KMS-11 (cell line): Measurements from ENCODE around the gene PPP1R1C.
"Not testable (repeated sequence)": the region's sequence is repeated elsewhere in the genome, so short reads cannot be mapped to it uniquely, and the experiment has no call there.

Experiments used
- H2AFZ ChIP-seq: fragments of 200-600 bp; sonication (generic); 2 replicates; pipeline ENCODE4 v1.6.1; 2016; ENCODE audit warnings: antibody characterized with exemption, mixed run types, low read depth
- H3K27ac ChIP-seq: fragments of 200-600 bp; sonication (generic); 2 replicates; pipeline ENCODE4 v1.6.1; 2016; ENCODE audit warnings: mild to moderate bottlenecking, mixed run types
- H3K27me3 ChIP-seq: fragments of 200-600 bp; sonication (generic); 2 replicates; pipeline ENCODE4 v1.6.1; 2017; ENCODE audit warnings: mild to moderate bottlenecking, low read depth, mixed run types, moderate library complexity; ENCODE audit not compliant: insufficient read depth
- H3K36me3 ChIP-seq: fragments of 200-600 bp; sonication (generic); 2 replicates; pipeline ENCODE4 v1.6.1; 2017; ENCODE audit warnings: mild to moderate bottlenecking, mixed run types; ENCODE audit not compliant: insufficient read depth
- H3K4me1 ChIP-seq: fragments of 200-600 bp; sonication (generic); 2 replicates; pipeline ENCODE4 v1.6.1; 2016; ENCODE audit warnings: mild to moderate bottlenecking, low read depth, mixed run types; ENCODE audit not compliant: poor library complexity, severe bottlenecking
- H3K4me2 ChIP-seq: fragments of 200-600 bp; sonication (generic); 2 replicates; pipeline ENCODE4 v1.7.0; 2016; ENCODE audit warnings: mild to moderate bottlenecking, mixed run types
- H3K4me3 ChIP-seq: fragments of 200-600 bp; sonication (generic); IDR thresholded peaks from 2 replicates; pipeline ENCODE4 v1.6.1; 2017; ENCODE audit warnings: low read depth, low read length, mixed read lengths; ENCODE audit not compliant: insufficient read depth
- H3K79me2 ChIP-seq: fragments of 200-600 bp; sonication (generic); 2 replicates; pipeline ENCODE4 v1.6.1; 2016; ENCODE audit warnings: low read depth, mixed run types; ENCODE audit not compliant: insufficient read depth
- H3K9ac ChIP-seq: fragments of 200-600 bp; sonication (generic); 2 replicates; pipeline ENCODE4 v1.6.1; 2016; ENCODE audit warnings: mild to moderate bottlenecking, mixed run types
- H4K20me1 ChIP-seq: fragments of 200-600 bp; sonication (generic); 2 replicates; pipeline ENCODE4 v1.6.1; 2016; ENCODE audit warnings: mild to moderate bottlenecking, mixed run types; ENCODE audit not compliant: insufficient read depth
- TF ChIP-seq, protein P1 (sequence below): fragments of 200-600 bp; sonication (generic); conservative IDR thresholded peaks from 2 replicates; pipeline ENCODE4 v1.6.1; 2017; ENCODE audit warnings: low read depth, mild to moderate bottlenecking, antibody characterized with exemption, low read length, moderate library complexity, mixed read lengths

Gene PPP1R1C

DNA sequence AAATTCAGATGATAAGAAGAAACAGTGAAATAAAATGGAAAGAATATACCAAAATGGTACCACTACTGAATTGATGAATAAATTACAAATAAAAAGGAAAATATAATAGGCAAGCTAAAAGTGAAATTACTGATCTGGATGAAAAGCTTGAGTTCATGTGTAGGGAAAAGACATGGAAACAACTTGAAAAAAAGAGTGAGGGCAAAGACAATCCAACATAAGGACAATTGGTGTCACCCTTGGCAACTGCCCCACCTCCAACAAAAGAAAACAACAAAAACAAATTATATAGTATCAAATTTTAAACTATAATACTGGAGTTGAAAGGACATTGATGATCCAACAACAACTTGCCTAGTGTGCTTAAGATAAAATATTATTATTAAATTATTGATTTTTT, 37.6 kb downstream of the PPP1R1C start:
- TF ChIP-seq, protein P1, sequence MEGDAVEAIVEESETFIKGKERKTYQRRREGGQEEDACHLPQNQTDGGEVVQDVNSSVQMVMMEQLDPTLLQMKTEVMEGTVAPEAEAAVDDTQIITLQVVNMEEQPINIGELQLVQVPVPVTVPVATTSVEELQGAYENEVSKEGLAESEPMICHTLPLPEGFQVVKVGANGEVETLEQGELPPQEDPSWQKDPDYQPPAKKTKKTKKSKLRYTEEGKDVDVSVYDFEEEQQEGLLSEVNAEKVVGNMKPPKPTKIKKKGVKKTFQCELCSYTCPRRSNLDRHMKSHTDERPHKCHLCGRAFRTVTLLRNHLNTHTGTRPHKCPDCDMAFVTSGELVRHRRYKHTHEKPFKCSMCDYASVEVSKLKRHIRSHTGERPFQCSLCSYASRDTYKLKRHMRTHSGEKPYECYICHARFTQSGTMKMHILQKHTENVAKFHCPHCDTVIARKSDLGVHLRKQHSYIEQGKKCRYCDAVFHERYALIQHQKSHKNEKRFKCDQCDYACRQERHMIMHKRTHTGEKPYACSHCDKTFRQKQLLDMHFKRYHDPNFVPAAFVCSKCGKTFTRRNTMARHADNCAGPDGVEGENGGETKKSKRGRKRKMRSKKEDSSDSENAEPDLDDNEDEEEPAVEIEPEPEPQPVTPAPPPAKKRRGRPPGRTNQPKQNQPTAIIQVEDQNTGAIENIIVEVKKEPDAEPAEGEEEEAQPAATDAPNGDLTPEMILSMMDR = no peak
- Histone ChIP-seq H3K27ac (no peak overlapping the region), H3K79me2 (no peaks in the 10 kb centered on the region), H3K4me2 (no peak overlapping the region), H3K27me3 (no peaks in the 10 kb centered on the region), H3K36me3 (no peaks in the 10 kb centered on the region), H4K20me1 (no peaks in the 10 kb centered on the region), H2AFZ (no peak overlapping the region), H3K4me1 (no peaks in the 10 kb centered on the region), H3K9ac (no peak overlapping the region), H3K4me3 (no peak overlapping the region)

DNA sequence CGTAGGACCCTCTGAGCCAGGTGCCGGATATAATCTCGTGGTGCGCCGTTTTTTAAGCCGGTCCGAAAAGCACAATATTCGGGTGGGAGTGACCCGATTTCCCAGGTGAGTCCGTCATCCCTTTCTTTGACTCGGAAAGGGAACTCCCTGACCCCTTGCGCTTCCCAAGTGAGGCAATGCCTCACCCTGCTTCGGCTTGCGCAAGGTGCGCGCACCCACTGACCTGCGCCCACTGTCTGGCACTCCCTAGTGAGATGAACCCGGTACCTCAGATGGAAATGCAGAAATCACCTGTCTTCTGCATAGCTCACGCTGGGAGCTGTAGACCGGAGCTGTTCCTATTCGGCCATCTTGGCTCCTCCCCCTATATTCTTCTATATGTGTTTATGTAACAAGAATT, 45.2 kb downstream of the PPP1R1C start:
- not testable (repeated sequence) for H2AFZ ChIP-seq, H3K36me3 ChIP-seq, H3K27me3 ChIP-seq, H3K27ac ChIP-seq, H3K4me2 ChIP-seq, H3K4me3 ChIP-seq, H3K79me2 ChIP-seq, H3K4me1 ChIP-seq, H3K9ac ChIP-seq, H4K20me1 ChIP-seq

DNA sequence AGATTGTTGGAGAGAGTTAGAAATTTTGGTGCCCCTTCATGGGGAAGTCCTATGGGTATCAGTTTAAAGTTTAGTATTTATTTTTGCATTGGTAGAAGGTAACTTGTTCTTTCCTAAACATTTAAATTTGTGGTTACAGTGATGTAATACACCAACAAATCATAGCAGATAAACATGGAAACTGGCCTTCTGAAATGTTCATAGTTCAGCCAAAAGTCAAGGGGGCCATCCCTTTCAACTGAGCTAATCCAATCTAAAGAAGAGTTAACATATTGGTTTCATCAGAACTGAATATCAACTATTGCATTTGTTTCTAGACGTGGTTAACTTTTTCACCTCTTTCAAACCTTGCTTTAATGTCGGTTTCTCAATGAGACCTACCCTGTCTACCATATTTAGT, 46.3 kb downstream of the PPP1R1C start:
- no peaks in the 10 kb centered on the region for H3K27me3 ChIP-seq
- no peaks in the 10 kb centered on the region for H3K36me3 ChIP-seq
- H3K4me1 ChIP-seq = no peaks in the 10 kb centered on the region
- no peak overlapping the region for H3K9ac ChIP-seq
- H3K79me2 ChIP-seq = no peaks in the 10 kb centered on the region
- H2AFZ ChIP-seq = no peak overlapping the region
- TF ChIP-seq, protein P1 = no peak
- H3K4me3 ChIP-seq = no peak overlapping the region
- no peak overlapping the region for H3K27ac ChIP-seq
- H4K20me1 ChIP-seq = no peaks in the 10 kb centered on the region
- H3K4me2 ChIP-seq = no peak overlapping the region

DNA sequence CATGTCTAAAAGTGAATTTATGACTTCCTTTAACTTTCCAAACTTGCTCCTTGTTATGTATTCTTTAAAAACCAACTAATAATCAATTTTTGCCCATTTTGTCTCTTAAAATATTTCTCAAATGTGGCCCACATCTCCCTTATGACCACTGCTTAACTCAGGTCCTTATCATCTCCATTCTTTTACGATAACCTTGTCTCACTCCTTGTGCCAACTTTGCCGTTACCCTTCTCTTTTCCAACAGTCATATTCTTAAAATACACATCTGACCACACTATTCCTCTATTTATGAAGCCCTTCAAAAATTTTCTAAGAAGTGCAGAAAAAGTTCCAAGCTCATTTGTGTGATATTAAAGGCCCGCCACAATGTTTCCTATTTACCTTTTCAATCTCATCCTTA, 47.8 kb downstream of the PPP1R1C start:
- Histone ChIP-seq H3K9ac (no peak overlapping the region), H3K4me2 (no peak overlapping the region), H3K36me3 (no peaks in the 10 kb centered on the region), H3K79me2 (no peaks in the 10 kb centered on the region), H3K4me3 (no peak overlapping the region), H2AFZ (no peak overlapping the region), H3K4me1 (no peaks in the 10 kb centered on the region), H4K20me1 (no peaks in the 10 kb centered on the region), H3K27ac (no peak overlapping the region), H3K27me3 (no peaks in the 10 kb centered on the region)
- TF ChIP-seq, protein P1 = no peak

DNA sequence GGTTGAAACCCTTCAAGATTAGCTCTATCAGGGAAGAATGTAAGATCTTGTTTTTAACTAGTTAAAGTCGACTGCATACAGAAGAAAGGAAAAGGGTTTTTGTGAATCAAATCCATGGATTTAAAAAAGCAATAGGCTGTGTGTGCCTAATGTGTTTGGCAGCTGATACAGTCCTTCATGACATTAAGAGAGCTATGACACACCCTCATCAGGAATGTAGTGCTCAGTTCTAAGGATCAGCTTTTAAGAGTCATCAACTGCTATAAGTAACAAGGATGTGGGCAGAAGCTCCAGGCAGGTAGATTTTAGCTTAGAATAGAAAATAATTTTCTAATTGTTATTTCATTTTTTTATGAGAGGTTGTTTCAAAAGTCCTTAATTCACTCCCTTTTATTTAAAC, 52.9 kb downstream of the PPP1R1C start:
- Histone ChIP-seq H3K79me2 (no peaks in the 10 kb centered on the region), H3K4me3 (no peak overlapping the region), H4K20me1 (no peaks in the 10 kb centered on the region), H3K36me3 (no peaks in the 10 kb centered on the region), H2AFZ (no peak overlapping the region), H3K9ac (no peak overlapping the region), H3K4me2 (no peak overlapping the region), H3K27me3 (no peaks in the 10 kb centered on the region), H3K4me1 (no peaks in the 10 kb centered on the region), H3K27ac (no peak overlapping the region)
- TF ChIP-seq, protein P1 = no peak
